SJSA1 (cell line): Measurements from ENCODE around the gene FADS2. TPM values are rescaled to one million over a fixed set of nuclear protein-coding genes. Genes with fewer than 3 reads are reported as not detected.

Experiments used
- DNase-seq, 2 experiments: peaks; one replicate each; pipeline ENCODE4 v3.0.0-alpha.2; 2015 to 2020; ENCODE audit warnings: low spot score in 2 of 2, low read depth in 1 of 2
- H3K27ac ChIP-seq: fragments of 250-450 bp; sonication (Bioruptor Pico); 2 replicates; pipeline ENCODE4 v1.5.1; 2020; ENCODE audit warnings: mild to moderate bottlenecking, moderate library complexity
- H3K27me3 ChIP-seq: fragments of 250-450 bp; sonication (Bioruptor Pico); replicated peaks from 2 replicates; pipeline ENCODE4 v1.5.1; 2020; ENCODE audit warnings: mild to moderate bottlenecking, moderate library complexity
- H3K36me3 ChIP-seq: fragments of 250-450 bp; sonication (Bioruptor Pico); 2 replicates; pipeline ENCODE4 v1.5.1; 2020; ENCODE audit warnings: mild to moderate bottlenecking
- H3K4me1 ChIP-seq: fragments of 250-450 bp; sonication (Bioruptor Pico); replicated peaks from 2 replicates; pipeline ENCODE4 v1.6.1; 2021; ENCODE audit warnings: mild to moderate bottlenecking
- H3K4me3 ChIP-seq: fragments of 250-450 bp; sonication (Bioruptor Pico); 2 replicates; pipeline ENCODE4 v1.5.1; 2020; ENCODE audit warnings: mild to moderate bottlenecking
- H3K9me3 ChIP-seq: fragments of 250-450 bp; sonication (Bioruptor Pico); replicated peaks from 2 replicates; pipeline ENCODE4 v1.5.1; 2020; ENCODE audit warnings: mild to moderate bottlenecking
- total RNA-seq: library from RNA; depleted of rRNA; stranded (reverse); fragments of >200 nt; shearing (Covaris generic); gene quantifications from 2 replicates; pipeline ENCODE4 v1.2.3, GENCODE V29; 2014

FADS2 gene
- total RNA-seq, 1 experiment from 2014 or later = 8.5 TPM

DNA sequence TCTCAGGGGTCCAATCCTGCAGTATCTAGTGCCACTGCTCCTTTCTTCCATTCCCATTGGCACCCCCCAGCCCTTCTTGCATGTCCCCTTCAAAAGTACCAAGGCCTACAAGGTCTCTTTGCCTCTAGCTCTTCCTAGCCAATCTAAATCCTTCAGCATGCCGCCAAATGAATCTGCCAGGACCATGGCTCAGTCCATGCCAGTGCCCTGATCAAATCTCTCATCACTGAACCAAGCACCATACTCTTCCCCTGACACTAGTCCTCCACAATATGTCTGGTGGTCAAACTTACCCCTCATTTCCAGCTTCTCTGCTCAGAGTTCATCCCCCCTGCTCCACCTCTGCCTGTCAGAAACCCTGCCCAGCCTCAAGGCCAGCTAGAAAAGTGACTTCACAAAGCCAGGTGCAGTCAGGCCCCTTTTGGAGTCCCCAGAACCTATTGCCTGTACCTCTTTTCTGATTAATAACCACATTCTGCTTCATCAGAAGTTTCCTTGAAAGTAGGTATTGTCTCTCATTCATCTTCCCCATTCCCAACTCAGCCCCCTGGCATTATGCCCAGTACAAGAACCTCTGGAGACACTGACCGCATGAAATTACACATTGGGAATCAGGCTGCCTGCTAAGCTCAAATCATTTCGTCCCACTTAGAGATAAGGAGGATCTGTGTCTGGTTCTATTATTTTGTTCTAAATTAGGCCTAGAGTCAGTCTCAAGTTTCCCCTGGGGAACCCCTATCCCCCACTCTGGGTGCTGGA, 24.0 kb upstream of the FADS2 start:
- no peaks in the 10 kb centered on the region for H3K9me3 ChIP-seq
- no peak for DNase-seq
- no peak overlapping the region for H3K4me3 ChIP-seq
- H3K4me1 ChIP-seq = peaks cover 6% of the 10 kb centered on the region
- H3K27me3 ChIP-seq = no peaks in the 10 kb centered on the region
- H3K36me3 ChIP-seq = peaks cover 94% of the 10 kb centered on the region
- no peak overlapping the region for H3K27ac ChIP-seq

DNA sequence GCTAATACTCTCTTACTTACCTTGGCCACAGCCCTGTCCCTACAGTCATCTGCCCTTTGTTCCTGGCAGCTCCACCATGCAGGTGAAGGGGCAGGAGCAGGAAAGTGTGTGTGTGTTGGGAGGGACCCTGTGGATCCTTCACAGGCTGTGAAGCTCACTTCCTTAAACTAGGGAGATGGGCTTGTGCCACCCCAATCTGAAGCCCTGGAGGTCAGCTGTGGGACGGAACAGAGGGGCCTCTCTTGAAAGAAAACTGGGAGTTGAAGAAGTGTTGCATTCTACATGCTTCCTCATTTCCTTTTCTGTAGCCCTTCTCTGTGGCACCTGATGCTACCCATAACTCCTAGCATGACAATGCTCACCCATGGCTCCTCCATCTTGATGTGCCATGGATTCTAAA, 23.0 kb upstream of the FADS2 start:
- H3K4me1 ChIP-seq = peaks cover 5% of the 10 kb centered on the region
- H3K27me3 ChIP-seq = no peaks in the 10 kb centered on the region
- no peaks in the 10 kb centered on the region for H3K9me3 ChIP-seq
- no peak for DNase-seq
- H3K4me3 ChIP-seq = no peak overlapping the region
- peaks cover 94% of the 10 kb centered on the region for H3K36me3 ChIP-seq
- no peak overlapping the region for H3K27ac ChIP-seq

GRCh38 chr11:61806785-61807184, 21.3 kb upstream of the FADS2 start:
- no peaks in the 10 kb centered on the region for H3K27me3 ChIP-seq
- H3K36me3 ChIP-seq = peaks cover 96% of the 10 kb centered on the region
- H3K4me1 ChIP-seq = no peaks in the 10 kb centered on the region
- DNase-seq = no peak
- H3K9me3 ChIP-seq = no peaks in the 10 kb centered on the region
- no peak overlapping the region for H3K4me3 ChIP-seq
- no peak overlapping the region for H3K27ac ChIP-seq

GRCh38 chr11:61810671-61811175, 17.4 kb upstream of the FADS2 start:
- H3K4me3 ChIP-seq = no peak overlapping the region
- no peaks in the 10 kb centered on the region for H3K9me3 ChIP-seq
- H3K36me3 ChIP-seq = peaks cover 79% of the 10 kb centered on the region
- H3K27me3 ChIP-seq = no peaks in the 10 kb centered on the region
- no peak for DNase-seq
- H3K27ac ChIP-seq = no peak overlapping the region
- H3K4me1 ChIP-seq = peaks cover 12% of the 10 kb centered on the region

GRCh38 chr11:61811831-61812230, 16.3 kb upstream of the FADS2 start:
- H3K4me3 ChIP-seq = no peak overlapping the region
- H3K27ac ChIP-seq = no peak overlapping the region
- no peak for DNase-seq
- H3K4me1 ChIP-seq = peaks cover 20% of the 10 kb centered on the region
- no peaks in the 10 kb centered on the region for H3K27me3 ChIP-seq
- H3K36me3 ChIP-seq = peaks cover 71% of the 10 kb centered on the region
- H3K9me3 ChIP-seq = no peaks in the 10 kb centered on the region

GRCh38 chr11:61812736-61813411, 15.2 kb upstream of the FADS2 start:
- Histone ChIP-seq H3K4me3 (no peak overlapping the region), H3K27ac (no peak overlapping the region), H3K9me3 (no peaks in the 10 kb centered on the region), H3K27me3 (no peaks in the 10 kb centered on the region), H3K36me3 (peaks cover 60% of the 10 kb centered on the region), H3K4me1 (peaks cover 28% of the 10 kb centered on the region)
- no peak for DNase-seq

DNA sequence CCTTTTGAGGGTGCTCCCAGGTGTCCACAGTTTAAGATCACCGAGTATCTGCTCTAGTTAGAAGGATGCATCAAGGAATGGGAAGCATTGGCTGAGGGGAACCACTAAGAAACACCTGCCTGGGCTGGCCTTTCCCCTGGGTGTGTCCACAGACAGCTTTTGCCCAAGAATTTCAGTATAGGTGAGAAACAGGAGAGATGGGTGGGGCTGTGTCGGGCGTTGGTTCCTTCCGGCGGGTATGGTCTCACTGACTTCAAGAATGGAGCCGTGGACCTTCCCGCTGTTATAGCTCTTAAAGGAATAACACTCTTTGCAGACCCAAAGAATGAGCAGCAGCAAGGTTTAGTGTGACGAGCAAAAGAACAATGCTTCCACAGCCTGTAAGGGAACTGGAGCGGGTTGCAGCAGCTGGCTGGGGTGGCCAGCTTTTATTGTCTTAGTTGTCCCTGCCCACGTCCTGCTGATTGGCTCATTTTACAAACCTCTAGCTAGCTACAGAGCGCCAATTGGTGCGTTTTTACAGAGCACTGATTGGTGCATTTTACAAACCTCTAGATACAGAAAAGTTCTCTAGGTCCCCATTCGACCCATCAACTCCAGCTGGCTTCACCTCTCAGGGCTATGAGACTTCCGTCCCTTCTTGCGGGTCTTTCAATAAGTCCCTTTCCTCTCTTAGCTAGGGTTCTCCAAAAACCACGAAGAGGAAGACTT, 13.7 kb upstream of the FADS2 start:
- H3K36me3 ChIP-seq = peaks cover 46% of the 10 kb centered on the region
- H3K9me3 ChIP-seq = no peaks in the 10 kb centered on the region
- H3K27me3 ChIP-seq = no peaks in the 10 kb centered on the region
- peak overlapping the region; percentile 59 for H3K4me3 ChIP-seq
- peaks cover 28% of the 10 kb centered on the region for H3K4me1 ChIP-seq
- peak overlapping the region; percentile 57 for H3K27ac ChIP-seq
- no peak for DNase-seq

- no peaks in the 10 kb centered on the region for H3K9me3 ChIP-seq
- peaks cover 28% of the 10 kb centered on the region for H3K4me1 ChIP-seq
- peak; percentile 93 to 99 for DNase-seq
- H3K36me3 ChIP-seq = peaks cover 39% of the 10 kb centered on the region
- no peaks in the 10 kb centered on the region for H3K27me3 ChIP-seq
- peak overlapping the region; percentile 73 for H3K27ac ChIP-seq
- peak overlapping the region; percentile 59 for H3K4me3 ChIP-seq
Measured at GRCh38 chr11:61814958-61815789, 12.9 kb upstream of the FADS2 start.

GRCh38 chr11:61815790-61816735, 12.0 kb upstream of the FADS2 start:
- Histone ChIP-seq H3K4me3 (peak overlapping the region; percentile 59), H3K27me3 (no peaks in the 10 kb centered on the region), H3K9me3 (no peaks in the 10 kb centered on the region), H3K36me3 (peaks cover 30% of the 10 kb centered on the region), H3K4me1 (peaks cover 28% of the 10 kb centered on the region), H3K27ac (peak overlapping the region; percentile 73)
- peak; percentile 82 to 92 for DNase-seq

DNA sequence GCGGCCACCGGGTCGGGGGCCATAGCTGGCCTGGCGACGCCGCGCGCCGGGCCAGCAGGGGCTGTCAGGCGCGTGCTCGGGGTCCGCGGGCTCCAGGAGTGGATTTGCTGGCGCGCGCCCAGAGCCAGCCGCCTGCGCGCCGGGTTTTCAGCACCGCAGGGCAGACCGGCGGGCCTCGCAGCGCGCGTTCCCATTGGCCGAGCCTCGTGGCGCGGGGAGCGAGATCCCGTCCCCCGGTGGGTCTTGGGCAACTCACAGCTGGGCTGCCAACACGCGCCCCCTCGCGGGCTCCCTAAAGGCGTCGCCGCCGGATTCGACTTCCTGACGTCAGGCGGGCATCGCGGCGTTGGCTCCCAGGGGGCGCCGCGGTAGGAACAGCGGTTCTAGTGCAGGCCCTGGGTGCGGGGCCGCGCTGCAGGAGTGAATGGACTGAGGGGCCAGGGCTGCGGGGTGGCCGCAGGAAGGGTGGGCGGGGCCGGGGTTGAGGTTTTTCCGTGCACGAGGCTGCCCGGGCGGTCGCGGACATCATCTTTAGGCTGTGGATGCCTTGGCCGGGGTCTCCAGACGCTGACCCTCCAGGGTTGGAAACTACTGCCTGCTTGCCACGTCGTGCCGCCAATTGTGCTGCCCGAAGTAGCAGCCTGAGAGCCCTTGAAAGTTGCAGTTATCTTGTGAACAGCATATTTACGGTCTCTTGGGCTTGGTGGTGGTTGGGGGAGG, 11.2 kb upstream of the FADS2 start, which contains the start of gene FADS1:
Gene FADS1 (minus strand): TSS at position 268 of the 720 bp plus-strand sequence. CDS start 74 bp downstream, at position 194.
- DNase-seq = peak; percentile 95 to 99

GRCh38 chr11:61817471-61818202, 10.5 kb upstream of the FADS2 start:
- Histone ChIP-seq H3K4me1 (peaks cover 28% of the 10 kb centered on the region), H3K4me3 (peak overlapping the region; percentile 59), H3K36me3 (peaks cover 16% of the 10 kb centered on the region), H3K27me3 (no peaks in the 10 kb centered on the region), H3K9me3 (no peaks in the 10 kb centered on the region), H3K27ac (0 out of 2 replicates have a peak overlapping the region, but pooled peaks have one; percentile 6)
- DNase-seq = no peak

More for the DNA sequence above, 11.2 kb upstream of the FADS2 start, which contains the start of gene FADS1:
- Histone ChIP-seq H3K4me3 (peak within 1 kb of the TSS; percentile 59), H3K27me3 (no peaks in the 10 kb centered on the region), H3K9me3 (no peaks in the 10 kb centered on the region), H3K27ac (peak within 1 kb of the TSS; percentile 73), H3K36me3 (peaks cover 22% of the 10 kb centered on the region), H3K4me1 (peaks cover 28% of the 10 kb centered on the region)
